NCI-H2171 (cell line): Measurements from ENCODE around the gene DUSP15.
"Not testable (repeated sequence)": the region's sequence is repeated elsewhere in the genome, so short reads cannot be mapped to it uniquely, and the experiment has no call there.

Experiments used
- DNase-seq: peaks from one replicate; lab custom pipeline; 2025; lab: John Stamatoyannopoulos, UW

The DUSP15 gene

DNA sequence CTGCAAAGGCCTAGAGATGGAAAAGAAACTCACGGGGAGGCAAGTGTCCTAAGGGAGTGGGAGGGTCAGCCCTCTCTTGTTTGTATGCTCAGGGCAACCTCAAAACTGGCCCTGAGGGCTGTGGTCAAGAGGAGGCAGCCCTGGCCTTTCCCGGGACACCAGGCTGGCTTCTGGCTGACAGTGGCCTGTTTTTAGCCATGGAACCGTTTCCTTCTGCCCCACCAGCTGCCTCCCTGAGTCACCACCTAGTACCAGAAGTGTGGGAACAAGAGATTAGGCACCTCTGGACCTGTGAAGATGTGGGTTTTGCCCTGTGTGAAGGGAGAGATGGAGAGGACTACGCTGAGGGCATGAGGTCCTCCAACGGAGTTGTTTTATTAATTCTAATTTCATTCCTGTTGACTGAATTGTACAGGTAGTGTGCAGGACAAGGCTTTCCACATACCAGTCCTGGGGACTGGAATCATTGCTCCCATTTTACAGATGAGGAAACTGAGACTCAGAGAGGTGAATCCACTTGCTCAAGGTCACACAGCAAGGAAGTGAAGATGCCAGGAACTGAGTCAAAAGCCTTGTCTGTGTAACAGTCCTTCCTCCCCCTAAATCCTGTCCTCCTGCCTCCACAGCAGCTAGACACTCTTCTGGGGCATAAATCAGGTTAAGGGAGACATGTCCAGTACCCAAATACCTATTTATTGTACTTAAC is 30.4 kb downstream of the DUSP15 start:
- no peak for DNase-seq

DNA sequence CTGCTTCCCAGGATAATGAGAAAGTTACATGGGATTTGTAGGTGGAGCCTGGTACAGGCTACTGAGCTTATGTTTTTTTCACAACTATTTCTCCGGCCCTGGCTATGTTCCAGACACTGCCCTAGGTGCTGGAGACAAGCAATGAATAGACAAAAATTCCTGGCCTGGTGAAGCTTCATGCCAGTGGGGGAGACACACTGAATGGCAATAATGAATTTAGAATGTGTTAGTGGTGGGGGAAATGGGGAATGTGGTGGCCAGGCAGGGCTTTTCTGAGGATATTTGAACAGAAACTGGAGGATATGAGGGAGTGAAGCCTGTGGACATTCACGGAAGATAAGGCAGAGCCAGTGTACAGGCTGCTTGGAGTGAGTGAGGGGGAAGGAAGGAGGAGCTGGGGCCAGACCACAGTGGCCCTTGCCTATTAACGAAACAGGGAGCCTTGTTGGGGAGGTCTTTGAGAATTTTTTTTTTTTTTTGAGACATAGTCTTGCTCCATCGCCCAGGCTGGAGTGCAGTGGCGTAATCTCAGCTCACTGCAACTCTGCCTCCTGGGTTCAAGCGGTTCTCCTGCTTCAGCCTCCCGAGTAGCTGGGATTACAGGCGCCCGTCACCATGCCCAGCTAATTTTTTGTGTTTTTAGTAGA is 31.6 kb downstream of the DUSP15 start:
- DNase-seq, result no peak

DNA sequence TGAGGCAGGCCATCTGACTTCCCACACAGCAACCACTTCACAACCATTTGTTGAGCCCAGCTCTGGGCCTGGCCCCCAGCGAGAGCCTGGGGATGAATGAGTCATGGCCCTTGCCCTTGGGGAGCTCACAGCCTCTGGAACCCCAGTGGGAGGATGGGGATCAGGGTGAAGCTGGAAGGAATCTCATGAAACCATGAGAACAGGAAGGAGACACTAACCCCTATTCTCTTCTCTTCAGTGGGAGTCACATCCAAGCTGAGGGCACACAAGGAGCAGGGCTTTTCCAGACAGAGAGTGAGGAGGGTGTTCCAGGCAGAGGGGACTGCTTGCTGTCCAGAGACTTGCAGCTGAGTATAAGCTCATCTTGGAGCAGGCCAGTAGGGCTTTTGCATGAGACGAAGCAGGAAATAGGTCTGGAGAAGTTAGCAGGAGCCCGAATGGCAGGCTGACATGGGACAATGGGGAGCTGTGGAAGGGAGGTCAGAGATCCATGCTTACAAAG is 32.4 kb downstream of the DUSP15 start:
- DNase-seq, result no peak

DNA sequence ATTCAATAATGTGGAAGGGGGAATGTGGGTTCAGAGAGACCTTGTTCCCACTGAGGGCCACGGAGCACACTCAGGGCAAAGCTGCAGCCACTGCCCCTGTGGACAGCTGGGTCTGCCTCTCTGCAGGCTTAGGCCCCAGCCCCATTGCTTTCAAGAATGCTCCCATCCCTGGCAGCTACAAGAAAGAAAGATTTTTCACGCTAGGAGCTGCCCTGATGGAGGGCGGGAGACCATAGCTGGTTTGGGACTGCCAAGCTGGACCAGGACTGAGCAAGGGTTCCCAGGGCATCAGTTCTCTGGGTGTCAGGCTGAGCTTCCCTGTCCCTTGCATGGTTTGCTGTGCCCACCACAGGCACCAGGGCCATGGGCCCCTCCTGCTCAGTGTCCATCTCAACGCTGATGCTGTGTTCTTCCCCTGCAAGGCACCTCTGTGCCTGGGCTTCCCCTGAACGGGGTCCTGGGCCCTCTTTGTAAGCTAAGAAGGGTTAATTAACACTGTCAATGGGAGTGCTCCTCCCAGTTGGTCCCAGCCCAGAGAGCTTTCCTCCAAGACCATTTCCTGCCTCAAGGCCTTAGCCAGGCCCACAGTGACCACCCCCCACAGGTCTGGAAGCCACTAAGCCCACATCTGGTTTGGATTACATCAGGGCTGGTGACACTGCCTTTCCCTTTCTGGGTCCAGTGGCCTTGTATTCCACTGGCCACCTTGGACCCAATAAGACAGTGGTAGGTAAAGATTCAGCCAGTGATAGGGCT is 33.3 kb downstream of the DUSP15 start:
- no peak for DNase-seq

DNA sequence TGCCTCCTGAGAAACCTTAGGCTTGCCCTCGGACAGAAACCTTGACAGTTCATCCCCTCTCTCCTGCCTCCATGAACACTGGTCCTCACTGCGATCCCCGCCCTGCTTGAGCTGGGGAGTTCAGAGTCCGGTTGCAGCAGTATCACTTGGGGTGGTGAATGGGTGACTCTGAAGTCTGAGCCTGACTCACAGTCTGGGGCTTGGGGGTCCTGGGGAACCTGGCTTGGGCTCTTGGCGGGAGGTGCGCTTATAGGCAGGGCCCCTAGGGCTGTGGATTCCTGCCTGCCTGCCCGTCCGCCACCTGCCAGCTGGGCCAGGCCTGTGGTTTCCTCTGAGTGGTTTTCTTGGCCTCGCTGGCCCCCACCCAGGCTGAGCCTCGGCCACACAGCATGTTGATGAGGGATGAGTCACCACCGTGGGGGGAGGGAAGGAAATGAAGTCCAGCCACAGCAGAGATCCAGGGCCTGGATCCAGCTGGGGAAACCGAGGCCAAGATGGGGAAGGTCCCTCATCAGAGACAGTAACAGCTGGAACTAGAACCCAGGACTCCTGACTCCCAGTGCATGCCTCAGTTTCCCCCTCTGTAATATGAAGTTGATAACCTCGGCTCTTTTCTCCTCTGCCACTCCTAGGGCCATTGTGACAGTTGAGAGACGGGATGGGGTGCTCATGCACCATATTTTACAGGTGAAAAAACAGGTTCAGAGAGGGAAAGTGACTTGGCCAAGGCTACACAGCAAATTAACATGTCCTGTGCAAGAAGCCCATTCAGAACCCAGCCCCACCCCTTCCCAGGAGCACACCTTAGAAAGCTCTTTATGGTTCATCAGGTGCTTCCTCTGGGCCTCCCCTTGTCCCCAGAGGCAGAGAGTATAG is 34.1 kb downstream of the DUSP15 start:
- DNase-seq, result no peak

DNA sequence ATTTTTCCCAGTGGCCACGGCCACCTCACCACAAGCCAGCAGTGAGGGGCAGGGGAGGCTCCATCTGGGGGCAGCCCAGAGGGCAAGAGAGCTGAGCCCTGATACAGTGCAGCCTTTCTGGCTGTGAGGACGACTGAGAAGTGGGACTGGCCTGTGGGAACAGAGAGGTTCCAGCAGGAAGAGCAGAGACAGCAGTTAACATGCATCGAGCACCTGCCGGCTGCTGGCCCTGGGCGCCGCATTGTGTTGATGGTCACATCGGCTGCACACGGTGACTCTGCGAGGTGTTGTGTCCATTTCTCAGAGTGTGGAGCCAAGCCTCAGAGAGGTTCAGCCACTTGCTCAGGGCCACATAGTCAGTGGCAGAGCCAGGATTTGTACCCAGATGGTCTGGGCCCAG is 34.8 kb downstream of the DUSP15 start:
- DNase-seq, result no peak

DNA sequence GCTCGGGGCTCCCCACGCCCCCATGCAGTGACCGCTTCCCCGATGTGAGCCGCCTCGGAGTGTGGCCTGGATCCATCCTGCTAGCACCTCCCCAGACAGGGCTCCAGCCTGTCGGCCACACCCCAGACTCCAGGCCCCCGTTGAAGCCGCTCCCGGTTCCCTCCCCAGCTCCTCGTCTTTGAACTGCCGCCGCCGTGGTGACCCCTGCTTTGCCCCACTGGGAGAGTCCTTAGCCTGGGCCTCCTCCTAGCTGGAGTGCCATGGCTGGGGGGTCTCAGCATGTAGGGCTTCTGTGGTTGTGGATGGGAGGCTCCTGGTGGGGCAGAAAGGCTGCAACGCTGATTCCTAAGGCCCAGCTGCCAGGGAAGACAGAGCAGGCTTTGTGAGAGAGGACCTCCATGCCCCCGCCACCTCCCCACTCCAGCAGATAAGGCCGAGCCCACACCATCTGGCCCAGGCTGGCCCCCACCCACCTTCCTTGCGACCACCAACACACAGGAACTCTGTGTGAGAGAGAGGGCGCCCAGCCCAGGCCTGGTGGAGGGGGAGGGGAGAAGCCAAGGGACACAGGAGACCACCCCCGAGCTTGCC is 36.3 kb downstream of the DUSP15 start:
- no peak for DNase-seq

DNA sequence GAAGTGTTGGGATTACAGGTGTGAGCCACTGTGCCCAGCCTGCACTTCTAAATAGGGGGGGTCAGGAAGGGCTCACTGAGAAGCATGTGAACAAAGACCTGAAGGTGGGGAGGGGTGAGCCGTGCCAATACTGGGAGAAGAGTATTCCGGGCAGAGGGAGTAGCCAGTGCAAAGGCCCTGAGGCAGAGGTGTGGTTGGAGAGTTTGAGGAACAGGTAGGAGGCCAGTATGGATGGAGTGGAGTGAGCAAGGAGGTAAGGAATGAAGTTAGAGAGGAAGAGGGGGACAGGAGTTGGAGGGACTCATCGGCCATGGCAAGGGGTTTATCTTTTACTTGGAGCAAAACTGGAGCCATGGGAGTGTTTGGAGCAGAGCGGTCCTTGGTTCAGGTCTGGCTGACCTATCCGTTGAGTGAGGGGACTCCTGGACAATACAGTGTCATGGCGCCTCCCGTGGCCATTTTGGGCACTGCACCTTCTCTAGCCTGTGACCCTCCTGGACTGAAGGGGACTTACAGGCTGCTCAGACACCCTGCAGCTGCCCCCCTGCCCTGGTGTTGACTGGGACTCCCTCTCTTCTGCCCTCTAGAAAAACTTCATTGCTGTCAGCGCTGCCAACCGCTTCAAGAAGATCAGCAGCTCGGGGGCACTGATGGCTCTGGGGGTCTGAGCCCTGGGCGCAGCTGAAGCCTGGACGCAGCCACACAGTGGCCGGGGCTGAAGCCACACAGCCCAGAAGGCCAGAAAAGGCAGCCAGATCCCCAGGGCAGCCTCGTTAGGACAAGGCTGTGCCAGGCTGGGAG is 37.0 kb downstream of the DUSP15 start:
- DNase-seq, result no peak

DNA sequence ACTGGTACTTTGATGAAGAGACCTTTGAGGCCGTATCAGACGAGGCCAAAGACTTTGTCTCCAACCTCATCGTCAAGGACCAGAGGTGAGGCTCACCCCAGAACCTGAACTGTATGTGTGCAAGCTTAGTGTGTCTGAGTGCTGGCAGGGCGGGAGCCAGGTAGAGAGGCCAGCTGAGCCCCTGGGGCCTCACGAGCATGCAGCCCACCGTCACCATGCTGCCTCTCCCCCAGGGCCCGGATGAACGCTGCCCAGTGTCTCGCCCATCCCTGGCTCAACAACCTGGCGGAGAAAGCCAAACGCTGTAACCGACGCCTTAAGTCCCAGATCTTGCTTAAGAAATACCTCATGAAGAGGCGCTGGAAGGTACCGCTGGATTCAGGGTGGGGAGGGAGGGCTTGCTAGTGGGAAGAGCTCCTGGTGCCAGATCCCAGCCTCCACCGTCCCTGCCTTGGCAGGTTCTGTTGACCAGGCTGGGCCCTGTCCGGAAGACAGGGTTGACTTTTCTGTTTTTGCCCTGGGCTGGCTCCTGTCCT is 38.5 kb downstream of the DUSP15 start:
- no peak for DNase-seq

DNA sequence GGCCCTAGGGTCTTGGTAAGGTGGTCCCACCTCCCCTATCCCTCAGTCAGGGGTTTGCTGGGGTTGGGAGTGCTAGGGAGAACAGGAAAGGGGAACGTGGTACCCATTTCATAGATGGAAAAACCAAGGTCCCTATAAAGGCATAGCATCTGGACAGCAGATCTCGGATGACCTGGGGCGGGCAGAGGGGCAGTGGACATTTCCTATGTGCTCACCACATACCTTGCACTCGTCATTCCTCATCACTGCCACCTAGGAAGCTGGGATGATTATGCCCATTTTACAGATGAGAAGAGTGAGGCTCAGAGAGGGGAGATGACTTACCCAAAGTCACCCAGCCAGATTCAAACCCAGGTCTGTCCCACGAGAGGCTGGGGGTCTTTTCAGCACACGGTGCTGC is 39.1 kb downstream of the DUSP15 start:
- no peak for DNase-seq

DNA sequence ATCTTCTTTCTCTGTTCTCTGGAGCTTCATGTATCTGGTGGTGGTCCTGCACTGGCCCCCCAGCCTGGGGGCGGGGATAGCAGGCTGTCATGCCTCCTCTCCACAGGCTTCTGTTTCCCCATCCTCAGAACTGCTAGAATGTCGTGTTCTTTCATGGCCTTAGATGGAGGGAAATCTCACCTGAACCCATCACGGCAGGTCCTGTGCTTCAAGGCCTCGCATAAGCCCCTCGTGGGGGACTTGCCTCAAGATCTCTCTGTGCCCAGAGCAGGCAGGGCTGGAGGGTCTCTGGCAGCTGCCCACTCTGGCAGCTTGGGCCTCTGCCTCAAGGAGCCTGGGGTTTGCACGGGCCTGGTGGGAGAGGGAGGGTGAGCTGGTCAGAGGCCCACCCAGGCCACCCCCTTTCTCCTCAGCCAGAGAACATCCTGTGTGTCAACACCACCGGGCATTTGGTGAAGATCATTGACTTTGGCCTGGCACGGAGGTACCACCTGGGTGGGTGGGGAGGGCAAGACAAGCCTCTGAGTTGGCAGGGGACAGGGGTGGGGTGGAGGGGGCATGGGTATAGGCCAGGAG is 39.8 kb downstream of the DUSP15 start:
- no peak for DNase-seq

DNA sequence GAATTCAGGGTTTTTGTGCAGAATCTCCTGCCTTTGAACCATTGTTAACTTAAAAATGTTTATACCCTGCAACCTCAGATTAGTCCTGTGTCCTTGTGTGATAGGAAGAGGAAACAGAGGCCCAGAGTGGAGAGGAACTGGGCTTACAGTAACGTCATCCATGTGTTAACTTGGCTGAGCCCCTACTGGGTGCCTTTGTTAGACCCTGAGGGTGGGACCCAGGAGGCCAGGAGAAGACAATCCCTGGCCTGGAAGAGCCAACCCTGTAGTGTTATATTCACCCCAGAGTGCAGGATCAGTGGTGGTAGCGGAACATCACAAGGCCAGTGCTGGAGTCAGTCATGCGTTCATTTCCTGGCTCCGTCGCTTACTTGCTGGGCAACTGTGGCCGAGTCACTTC is 40.6 kb downstream of the DUSP15 start:
- DNase-seq, result no peak

DNA sequence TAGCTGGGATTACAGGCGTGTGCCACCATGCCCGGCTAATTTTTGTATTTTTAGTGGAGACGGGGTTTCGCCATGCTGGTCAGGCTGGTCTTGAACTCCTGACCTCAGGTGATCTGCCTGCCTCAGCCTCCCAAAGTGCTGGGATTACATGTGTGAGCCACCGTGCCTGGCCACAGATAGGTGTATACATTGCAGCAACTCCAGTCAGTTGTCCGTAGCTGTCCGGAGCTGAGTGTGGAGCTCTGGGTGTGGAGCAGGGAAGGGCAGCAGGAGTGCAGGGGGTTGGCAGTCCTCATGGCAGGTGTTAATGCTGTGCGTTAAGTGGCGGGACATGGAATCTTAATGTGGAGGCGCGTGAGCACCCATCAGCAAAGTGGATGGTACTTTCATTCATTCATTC is 42.3 kb downstream of the DUSP15 start:
- not testable (repeated sequence) for DNase-seq

DNA sequence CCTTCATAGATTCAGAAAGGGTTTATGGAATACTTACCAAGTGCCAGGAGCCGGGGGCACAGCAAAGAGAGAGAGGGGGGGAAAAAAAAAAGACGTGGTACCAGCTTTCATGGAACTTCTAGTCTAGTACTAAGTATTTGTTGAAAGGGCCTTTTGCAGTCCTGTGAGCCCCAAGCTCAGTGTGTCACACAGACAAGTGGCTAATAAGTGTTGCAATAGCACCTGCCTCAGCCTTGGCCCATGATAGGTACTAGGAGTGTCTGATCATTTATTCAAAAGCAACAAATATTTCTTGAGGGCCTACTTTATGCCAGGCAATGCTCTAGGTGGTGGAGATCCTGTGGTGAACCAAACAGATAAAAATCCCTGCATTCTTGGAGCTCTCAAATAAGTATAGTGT is 43.3 kb downstream of the DUSP15 start:
- DNase-seq, result no peak

DNA sequence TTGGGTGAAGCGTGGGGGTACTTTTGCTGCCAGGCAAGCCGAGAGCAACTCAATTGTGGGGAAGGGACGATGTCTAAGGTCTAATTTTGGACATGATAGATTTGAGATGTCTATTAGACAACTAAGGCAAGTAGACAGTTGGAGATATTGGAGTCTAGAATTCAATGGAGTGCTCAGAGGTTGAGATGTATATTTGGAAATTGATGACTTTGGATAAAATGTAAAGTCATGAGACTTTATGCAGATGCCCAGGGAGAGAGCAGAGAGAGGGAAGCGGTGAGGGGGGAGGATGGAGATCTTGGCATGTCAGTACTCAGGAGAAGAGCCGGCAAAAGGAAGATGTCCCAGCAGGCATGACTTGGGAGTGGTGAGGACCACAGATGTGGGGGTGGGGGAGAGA is 44.3 kb downstream of the DUSP15 start:
- no peak for DNase-seq

DNA sequence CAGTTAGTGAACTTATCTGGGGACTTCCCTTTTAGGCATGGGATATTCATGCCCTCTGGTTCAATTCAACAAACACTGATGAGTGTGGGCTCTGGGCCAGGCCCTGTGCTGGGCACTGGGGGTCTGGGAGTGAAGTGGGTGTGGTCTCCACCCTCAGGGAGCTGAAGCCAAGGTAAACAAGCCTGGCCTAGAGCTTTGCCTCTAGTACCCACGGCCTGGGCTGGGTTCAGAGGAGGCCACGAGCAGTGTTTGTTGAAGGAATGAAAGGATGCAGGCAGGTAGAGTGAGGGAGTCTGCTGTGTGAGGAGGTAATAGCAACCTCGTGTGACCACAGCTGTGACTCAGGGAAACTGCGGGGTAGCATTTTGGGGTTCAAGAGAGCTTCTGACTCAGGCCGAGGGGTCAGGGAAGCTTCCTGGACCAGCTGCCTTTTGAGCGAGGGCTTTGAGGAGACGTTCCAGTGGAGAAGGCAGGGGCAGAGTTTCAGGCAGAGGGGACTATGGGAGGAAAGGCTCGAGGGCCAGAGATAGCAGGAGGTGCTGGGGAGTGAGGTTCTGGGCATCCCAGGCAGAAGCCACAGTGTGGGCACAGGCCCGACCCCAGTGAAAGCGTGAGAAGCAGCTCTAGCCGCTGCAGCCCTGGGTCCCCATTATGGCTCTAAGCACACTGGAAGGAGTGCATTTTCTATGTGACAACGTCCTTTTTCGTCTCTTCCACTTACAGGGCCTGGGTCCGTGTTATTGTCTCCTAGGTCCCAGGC is 45.6 kb downstream of the DUSP15 start:
- no peak for DNase-seq

DNA sequence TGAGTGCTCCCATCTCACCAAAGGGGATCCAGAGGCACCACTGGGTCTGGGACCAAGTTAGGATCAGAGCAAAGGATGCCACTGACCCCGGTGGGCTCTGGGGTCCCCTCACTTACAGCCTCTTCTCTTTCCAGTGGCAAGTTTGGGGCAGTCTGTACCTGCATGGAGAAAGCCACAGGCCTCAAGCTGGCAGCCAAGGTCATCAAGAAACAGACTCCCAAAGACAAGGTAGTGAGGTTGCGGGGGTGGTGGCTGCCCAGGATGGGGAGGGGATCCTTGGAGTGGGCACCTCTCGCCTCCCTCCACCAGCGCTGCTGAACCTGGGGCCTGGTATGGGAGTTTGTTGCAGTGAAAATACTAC is 46.2 kb downstream of the DUSP15 start:
- no peak for DNase-seq

DNA sequence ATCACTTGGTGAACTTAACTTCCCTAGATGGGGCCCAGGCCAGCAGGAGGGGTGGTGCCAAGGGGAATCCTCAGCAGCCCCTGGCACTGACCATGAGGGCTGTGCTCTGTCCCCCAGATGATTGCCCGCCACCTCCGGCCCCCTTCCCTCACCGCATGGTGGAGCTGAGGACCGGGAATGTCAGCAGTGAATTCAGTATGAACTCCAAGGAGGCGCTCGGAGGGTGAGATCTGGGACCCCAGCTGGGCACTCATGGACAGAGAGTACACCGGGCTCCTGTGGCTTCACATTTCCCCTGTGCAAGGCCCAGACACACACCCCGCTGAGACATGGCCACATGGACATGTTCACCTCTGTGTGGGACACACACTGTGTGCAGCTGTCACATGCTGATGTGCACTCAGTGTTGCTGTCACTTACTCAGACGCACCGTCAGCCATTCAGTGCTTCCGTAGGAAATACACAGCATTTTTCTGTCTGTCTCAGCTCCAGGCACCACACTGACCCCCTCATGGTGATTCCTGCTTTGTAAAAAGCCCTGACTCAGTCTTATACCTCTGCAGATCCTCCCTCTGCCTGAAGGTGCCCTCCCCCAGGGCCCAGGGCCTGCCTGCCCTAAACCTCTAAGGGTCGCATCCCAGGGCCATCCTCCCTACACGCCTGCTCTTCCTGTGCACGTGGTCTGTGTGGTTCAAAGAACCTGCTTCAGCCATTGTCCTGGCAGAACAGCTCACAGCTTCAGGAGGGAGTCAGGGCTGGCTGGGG is 46.8 kb downstream of the DUSP15 start:
- DNase-seq, result no peak
